HepG2 (cell line): Measurements from ENCODE around the gene SLC9A8. TPM values are rescaled to one million over a fixed set of nuclear protein-coding genes. Genes with fewer than 3 reads are reported as not detected.

Source experiments
- AKNA ChIP-seq: sonication (generic); formaldehyde crosslinking; IDR thresholded peaks from 2 replicates; pipeline ENCODE4 v1.4.0; 2020; ENCODE audit warnings: missing genetic modification reagents, borderline replicate concordance
- EZH2 ChIP-seq: conservative IDR thresholded peaks from 2 replicates; pipeline ENCODE4 v1.6.1; 2012; ENCODE audit warnings: mild to moderate bottlenecking, low read depth, low read length, moderate library complexity
- FOXA1 ChIP-seq, 2 experiments: fragments of 450-650 bp in 1 of 2; sonication (generic) in 1 of 2; formaldehyde crosslinking in 1 of 2; IDR thresholded peaks; 2 replicates each; pipeline versions ENCODE4 v1.4.0 to v1.6.1; 2016 to 2020; ENCODE audit warnings: missing genetic modification reagents in 1 of 2
- GABPB1 ChIP-seq: IDR thresholded peaks from 2 replicates; pipeline ENCODE4 v1.6.1; 2016; ENCODE audit warnings: mild to moderate bottlenecking, missing genetic modification reagents, moderate library complexity, missing compliant biosample characterization
- ISL2 ChIP-seq: sonication (generic); formaldehyde crosslinking; IDR thresholded peaks from 2 replicates; pipeline ENCODE4 v1.5.0; 2020; ENCODE audit warnings: missing genetic modification reagents
- KDM1A ChIP-seq: IDR thresholded peaks from 2 replicates; pipeline ENCODE4 v1.6.1; 2016; ENCODE audit warnings: missing compliant biosample characterization
- POLR2AphosphoS2 ChIP-seq: IDR thresholded peaks from 2 replicates; pipeline ENCODE4 v1.6.1; 2011; ENCODE audit warnings: low read depth, low read length, improper control_type of control experiment
- PPARG ChIP-seq: conservative IDR thresholded peaks from 2 replicates; pipeline ENCODE4 v1.6.1; 2016; ENCODE audit warnings: missing biosample characterization, missing genetic modification reagents
- ZBTB4 ChIP-seq: sonication (generic); formaldehyde crosslinking; IDR thresholded peaks from 2 replicates; pipeline ENCODE4 v1.4.0; 2020; ENCODE audit warnings: missing genetic modification reagents, mild to moderate bottlenecking, borderline replicate concordance
- ZFP90 ChIP-seq: sonication (generic); formaldehyde crosslinking; IDR thresholded peaks from 2 replicates; pipeline ENCODE4 v1.8.0; 2022; ENCODE audit warnings: missing genetic modification reagents, mild to moderate bottlenecking, inconsistent platforms, borderline replicate concordance
- ZNF12 ChIP-seq: sonication (generic); formaldehyde crosslinking; IDR thresholded peaks from 2 replicates; pipeline ENCODE4 v1.5.0; 2020; ENCODE audit warnings: missing genetic modification reagents
- ZNF235 ChIP-seq: sonication (generic); formaldehyde crosslinking; IDR thresholded peaks from 2 replicates; pipeline ENCODE4 v1.8.1; 2023; ENCODE audit warnings: mild to moderate bottlenecking, missing genetic modification reagents, borderline replicate concordance
- ZNF512B ChIP-seq: sonication (generic); formaldehyde crosslinking; IDR thresholded peaks from 2 replicates; pipeline ENCODE4 v1.5.1; 2020; ENCODE audit warnings: missing genetic modification reagents, mild to moderate bottlenecking, borderline replicate concordance
- ZNF652 ChIP-seq: IDR thresholded peaks from 2 replicates; pipeline ENCODE4 v1.6.1; 2016; ENCODE audit warnings: low read depth, borderline replicate concordance
- ZNF713 ChIP-seq: sonication (generic); formaldehyde crosslinking; IDR thresholded peaks from 2 replicates; pipeline ENCODE4 v1.4.0; 2020; ENCODE audit warnings: mild to moderate bottlenecking, missing genetic modification reagents
- polyA plus RNA-seq, 8 experiments: library from polyadenylated mRNA; depleted of rRNA in 3 of 8; stranded (reverse) in 7 of 8; unstranded in 1 of 8; fragments of >200 nt; fragmentation: Illumina TruSeq in 4 of 8; extraction: Trizol in 4 of 8; gene quantifications; 2 replicates each; pipeline versions ENCODE4 v1.2.1 to v1.2.3, GENCODE V29; 2011 to 2016; ENCODE audit warnings: low read depth in 4 of 8, missing spikeins in 1 of 8, mixed read lengths in 1 of 8; ENCODE audit not compliant: insufficient read depth in 1 of 8
- total RNA-seq, 5 experiments: library from RNA; depleted of rRNA; stranded (reverse); fragments of >200 nt; fragmentation: Illumina TruSeq; extraction: Trizol; gene quantifications; 2 replicates each; pipeline ENCODE4 v1.2.3, GENCODE V29; 2016; ENCODE audit warnings: low read depth in 1 of 5

SLC9A8 gene
- total and polyA plus RNA-seq, 2 of the 13 experiments (the other 11 are each of a cell fraction or from before 2014, with no cell fraction given): 4.1 to 7.4 TPM

- TF ChIP-seq ZNF512B (CRISPR knock-in tag) (peak; percentile 95), ZNF652 (CRISPR knock-in tag) (peak; percentile 85), FOXA1 (IDR thresholded peaks at IDR 0.05) (peak; percentile 60), FOXA1 (CRISPR knock-in tag; IDR thresholded peaks at IDR 0.05) (peak; percentile 99), GABPB1 (CRISPR knock-in tag) (peak; percentile 69; the same call in 1 of the 2 replicates), ZNF235 (CRISPR knock-in tag) (no peak), ZBTB4 (CRISPR knock-in tag) (peak; percentile 87; the same call in 1 of the 2 replicates), ISL2 (CRISPR knock-in tag) (peak; percentile 98), KDM1A (peak; percentile 97), EZH2 (no peak), ZNF713 (CRISPR knock-in tag) (0 out of 2 replicates have a peak, but pooled peaks have one; percentile 90), ZFP90 (CRISPR knock-in tag) (peak; percentile 93), ZNF12 (peak; percentile 94), PPARG (peak; percentile 98), POLR2AphosphoS2 (no peak), AKNA (CRISPR knock-in tag) (no peak)
Measured at GRCh38 chr20:49768204-49769047, 44.2 kb upstream of the SLC9A8 start (continued).
